Measurements from ENCODE around the gene ZNF100. TPM values are rescaled to one million over a fixed set of nuclear protein-coding genes. Genes with fewer than 3 reads are reported as not detected.

The ZNF100 gene
- total RNA-seq, 1 donor from 2014 or later, result 4.0 TPM

GRCh38 chr19:21705393-21705792, 62.0 kb downstream of the ZNF100 start:
- DNase-seq (ENCODE audit: low read depth), result no peak

GRCh38 chr19:21704320-21704719, 63.1 kb downstream of the ZNF100 start:
- DNase-seq (ENCODE audit: low read depth), result no peak

- DNase-seq (ENCODE audit: low read depth), result no peak
These were observed 68.2 kb downstream of the ZNF100 start for GRCh38 chr19:21699197-21699596.

- peak; percentile 40 for DNase-seq (ENCODE audit: low read depth)
These were observed 69.2 kb downstream of the ZNF100 start for GRCh38 chr19:21698215-21698614.

- DNase-seq (ENCODE audit: low read depth), result no peak
These were observed 69.7 kb downstream of the ZNF100 start for GRCh38 chr19:21697698-21698097.

- DNase-seq (ENCODE audit: low read depth), result peak; percentile 12
These were observed 73.0 kb downstream of the ZNF100 start for GRCh38 chr19:21694171-21694906.

- no peak for DNase-seq (ENCODE audit: low read depth)
These were observed 74.0 kb downstream of the ZNF100 start for GRCh38 chr19:21693399-21693798.

GRCh38 chr19:21691661-21692060, 75.7 kb downstream of the ZNF100 start:
- no peak for DNase-seq (ENCODE audit: low read depth)

GRCh38 chr19:21688464-21688863, 78.9 kb downstream of the ZNF100 start:
- DNase-seq (ENCODE audit: low read depth), result no peak

- no peak for DNase-seq (ENCODE audit: low read depth)
These were observed 86.7 kb downstream of the ZNF100 start for GRCh38 chr19:21680671-21681070.

GRCh38 chr19:21680026-21680425, 87.4 kb downstream of the ZNF100 start:
- DNase-seq (ENCODE audit: low read depth), result no peak

- DNase-seq (ENCODE audit: low read depth), result no peak
These were observed 89.5 kb downstream of the ZNF100 start for GRCh38 chr19:21677696-21678418.

GRCh38 chr19:21674454-21674853, 92.9 kb downstream of the ZNF100 start:
- DNase-seq (ENCODE audit: low read depth), result no peak

- DNase-seq (ENCODE audit: low read depth), result peak; percentile 16
These were observed 93.9 kb downstream of the ZNF100 start for GRCh38 chr19:21673479-21673878.

Other genes starting within 250 kb of the ZNF100 start
- gene ZNF43, start 68.6 kb upstream of the ZNF100 start, total RNA-seq, result 6.0 and 8.6 TPM in 2 replicates
- gene ZNF208, start 243.4 kb upstream of the ZNF100 start, total RNA-seq, result not detected in 2 replicates

All from myocyte (in vitro differentiated cells).